Stimulated activated CD4-positive, alpha-beta T cell treated with anti-CD3 and anti-CD28 coated beads, Interleukin-1b, Interleukin-23, amount 100 ng/mL, for 24 hours (primary cell): Measurements from ENCODE around the gene CD4.
"Not testable (repeated sequence)": the region's sequence is repeated elsewhere in the genome, so short reads cannot be mapped to it uniquely, and the experiment has no call there.

Experiments used
- DNase-seq, 4 experiments: peaks; one replicate each; pipeline ENCODE4 v3.0.0-alpha.2; 2020; ENCODE audit warnings: low read depth in 4 of 4, low spot score in 1 of 4

Gene CD4

GRCh38 chr12:6845395-6845794 is 56.1 kb downstream of the CD4 start:
- no peak for DNase-seq

- DNase-seq: no peak
Measured at GRCh38 chr12:6846316-6846869, 57.1 kb downstream of the CD4 start.

- no peak for DNase-seq
Measured at GRCh38 chr12:6847676-6848075, 58.3 kb downstream of the CD4 start.

GRCh38 chr12:6849427-6849826 is 60.1 kb downstream of the CD4 start:
- DNase-seq: no peak

- DNase-seq: no peak
Measured at GRCh38 chr12:6849976-6850560, 60.7 kb downstream of the CD4 start.

- no peak for DNase-seq
Measured at GRCh38 chr12:6850796-6851152, 61.4 kb downstream of the CD4 start.

- peak; percentile 84 to 95 (median 87) for DNase-seq
Measured at GRCh38 chr12:6851153-6851920, 62.0 kb downstream of the CD4 start, which contains the start of gene CDCA3. Gene CDCA3, minus strand, starts transcription at chr12:6851286. Its CDS starts 334 bp downstream, at chr12:6850952.

GRCh38 chr12:6851921-6852650 is 62.8 kb downstream of the CD4 start, which contains the start of gene USP5:
Gene USP5, plus strand, starts transcription at chr12:6852150. Its CDS starts 30 bp downstream, at chr12:6852180.
- peak; percentile 81 to 96 (median 94) for DNase-seq

- peak in 2 of 4 experiments; percentile 66 to 77 for DNase-seq
Measured at GRCh38 chr12:6852651-6853354, 63.5 kb downstream of the CD4 start.

GRCh38 chr12:6853626-6854025 is 64.3 kb downstream of the CD4 start:
- no peak for DNase-seq

- no peak for DNase-seq
Measured at GRCh38 chr12:6854036-6854435, 64.7 kb downstream of the CD4 start.

GRCh38 chr12:6855322-6855721 is 66.0 kb downstream of the CD4 start:
- no peak for DNase-seq

- DNase-seq: no peak
Measured at GRCh38 chr12:6858799-6859198, 69.5 kb downstream of the CD4 start.

GRCh38 chr12:6860116-6860515 is 70.8 kb downstream of the CD4 start:
- DNase-seq: no peak

GRCh38 chr12:6860942-6861341 is 71.6 kb downstream of the CD4 start:
- no peak for DNase-seq

GRCh38 chr12:6861391-6861790 is 72.1 kb downstream of the CD4 start:
- DNase-seq: no peak

- no peak for DNase-seq
Measured at GRCh38 chr12:6863033-6863432, 73.7 kb downstream of the CD4 start.

- no peak for DNase-seq
Measured at GRCh38 chr12:6863586-6864321, 74.4 kb downstream of the CD4 start.

- DNase-seq: not testable (repeated sequence)
Measured at GRCh38 chr12:6865307-6865706, 76.0 kb downstream of the CD4 start.

GRCh38 chr12:6866163-6866919 is 77.0 kb downstream of the CD4 start:
- DNase-seq: no peak
